SK-N-SH treated with all-trans-retinoic acid at 6 μM for 48 hours (cell line): ENCODE results near the gene HOXD8.

Source experiments
- ARNTL ChIP-seq: fragments of 450-650 bp; formaldehyde crosslinking; IDR thresholded peaks from 2 replicates; pipeline ENCODE4 v1.5.0; 2020; ENCODE audit warnings: low read depth, mild to moderate bottlenecking, moderate library complexity, borderline replicate concordance
- BACH2 ChIP-seq: fragments of 250-450 bp; sonication (Bioruptor Pico); IDR thresholded peaks from 2 replicates; pipeline ENCODE4 v1.9.0; 2021; ENCODE audit warnings: mild to moderate bottlenecking, borderline replicate concordance
- PATZ1 ChIP-seq: fragments of 250-450 bp; sonication (Bioruptor Pico); IDR thresholded peaks from 2 replicates; pipeline ENCODE4 v1.8.0; 2020; ENCODE audit warnings: mild to moderate bottlenecking, moderate library complexity, borderline replicate concordance
- TSHZ2 ChIP-seq: fragments of 250-450 bp; sonication (Bioruptor Pico); IDR thresholded peaks from 2 replicates; pipeline ENCODE4 v1.5.0; 2020; ENCODE audit warnings: mild to moderate bottlenecking, moderate library complexity
- ZFP3 ChIP-seq: fragments of 250-450 bp; sonication (Bioruptor Pico); IDR thresholded peaks from 2 replicates; pipeline ENCODE4 v1.5.0; 2020; ENCODE audit warnings: mild to moderate bottlenecking, moderate library complexity

DNA sequence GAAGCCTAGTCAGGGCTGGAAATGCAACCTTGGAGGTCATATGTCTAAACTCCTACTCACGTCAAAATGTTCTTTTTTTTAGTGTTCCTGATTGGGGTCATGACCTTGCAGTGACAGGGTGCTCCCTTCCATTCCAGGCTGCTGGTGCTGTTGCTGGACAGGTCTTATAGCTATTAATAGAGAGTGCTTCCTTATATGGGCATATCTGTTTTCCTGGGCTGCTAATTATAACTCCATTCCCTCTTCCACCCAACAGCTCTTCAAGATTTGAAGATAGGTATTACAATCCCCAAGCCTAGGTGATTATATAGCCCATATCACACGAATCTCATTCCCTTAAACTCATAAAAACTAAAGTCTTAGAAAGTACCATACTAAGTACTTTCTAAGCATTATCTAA is 40.2 kb downstream of the HOXD8 start:
- TF ChIP-seq ZFP3 (CRISPR knock-in tag) (no peak), BACH2 (CRISPR knock-in tag) (no peak), TSHZ2 (CRISPR knock-in tag) (no peak), PATZ1 (no peak), ARNTL (CRISPR knock-in tag) (no peak)
